Kidney epithelial cell (primary cell): Measurements from ENCODE around the gene DSE. TPM values are rescaled to one million over a fixed set of nuclear protein-coding genes. Genes with fewer than 3 reads are reported as not detected.

ENCODE experiments used
- DNase-seq: peaks from one replicate; pipeline ENCODE4 v3.0.0-alpha.2; 2010; ENCODE audit warnings: low read depth
- H3K27me3 ChIP-seq: 2 replicates; pipeline ENCODE4 v1.6.0; 2011; ENCODE audit warnings: low read length; ENCODE audit not compliant: control insufficient read depth, insufficient read depth
- H3K36me3 ChIP-seq: 2 replicates; pipeline ENCODE4 v1.5.1; 2011; ENCODE audit warnings: low read length; ENCODE audit not compliant: control insufficient read depth, insufficient read depth
- H3K4me3 ChIP-seq: 2 replicates; pipeline ENCODE4 v1.5.1; 2011; ENCODE audit warnings: low read depth, mild to moderate bottlenecking, control low read depth, low read length
- total RNA-seq: library from RNA; depleted of rRNA; stranded (reverse); fragments of >200 nt; gene quantifications from 2 replicates; pipeline ENCODE4 v1.2.3, GENCODE V29; 2015
- TF ChIP-seq, protein P1 (sequence below): IDR thresholded peaks from 2 replicates; pipeline ENCODE4 v1.5.1; 2011; ENCODE audit warnings: mild to moderate bottlenecking, moderate library complexity, low read length, control low read depth, inconsistent platforms; ENCODE audit not compliant: insufficient read depth, poor library complexity, severe bottlenecking

The DSE gene
- total RNA-seq, 1 donor from 2014 or later = 48.8 TPM

DNA sequence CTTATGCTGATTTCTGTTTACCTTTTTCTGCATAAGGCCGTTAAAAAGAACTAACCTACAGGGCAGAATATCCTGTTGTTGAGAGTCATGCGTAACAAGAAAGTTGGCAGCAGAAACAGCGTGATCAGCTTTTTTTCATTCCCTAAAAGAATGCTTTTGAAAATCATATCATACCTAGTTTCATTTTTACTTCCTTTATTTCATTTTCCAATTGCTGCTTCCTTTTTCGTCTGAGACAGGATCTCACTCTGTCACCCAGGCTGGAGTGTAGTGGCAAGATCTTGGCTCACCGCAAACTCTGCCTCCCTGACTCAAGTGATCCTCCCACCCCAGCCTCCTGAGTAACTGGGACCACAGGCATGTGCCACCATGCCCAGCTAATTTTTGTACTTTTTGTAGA, 94.5 kb downstream of the DSE start:
- Histone ChIP-seq H3K36me3 (no peaks in the 10 kb centered on the region), H3K27me3 (no peaks in the 10 kb centered on the region), H3K4me3 (no peak overlapping the region)
- TF ChIP-seq, protein P1, sequence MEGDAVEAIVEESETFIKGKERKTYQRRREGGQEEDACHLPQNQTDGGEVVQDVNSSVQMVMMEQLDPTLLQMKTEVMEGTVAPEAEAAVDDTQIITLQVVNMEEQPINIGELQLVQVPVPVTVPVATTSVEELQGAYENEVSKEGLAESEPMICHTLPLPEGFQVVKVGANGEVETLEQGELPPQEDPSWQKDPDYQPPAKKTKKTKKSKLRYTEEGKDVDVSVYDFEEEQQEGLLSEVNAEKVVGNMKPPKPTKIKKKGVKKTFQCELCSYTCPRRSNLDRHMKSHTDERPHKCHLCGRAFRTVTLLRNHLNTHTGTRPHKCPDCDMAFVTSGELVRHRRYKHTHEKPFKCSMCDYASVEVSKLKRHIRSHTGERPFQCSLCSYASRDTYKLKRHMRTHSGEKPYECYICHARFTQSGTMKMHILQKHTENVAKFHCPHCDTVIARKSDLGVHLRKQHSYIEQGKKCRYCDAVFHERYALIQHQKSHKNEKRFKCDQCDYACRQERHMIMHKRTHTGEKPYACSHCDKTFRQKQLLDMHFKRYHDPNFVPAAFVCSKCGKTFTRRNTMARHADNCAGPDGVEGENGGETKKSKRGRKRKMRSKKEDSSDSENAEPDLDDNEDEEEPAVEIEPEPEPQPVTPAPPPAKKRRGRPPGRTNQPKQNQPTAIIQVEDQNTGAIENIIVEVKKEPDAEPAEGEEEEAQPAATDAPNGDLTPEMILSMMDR = no peak
- DNase-seq = no peak

DNA sequence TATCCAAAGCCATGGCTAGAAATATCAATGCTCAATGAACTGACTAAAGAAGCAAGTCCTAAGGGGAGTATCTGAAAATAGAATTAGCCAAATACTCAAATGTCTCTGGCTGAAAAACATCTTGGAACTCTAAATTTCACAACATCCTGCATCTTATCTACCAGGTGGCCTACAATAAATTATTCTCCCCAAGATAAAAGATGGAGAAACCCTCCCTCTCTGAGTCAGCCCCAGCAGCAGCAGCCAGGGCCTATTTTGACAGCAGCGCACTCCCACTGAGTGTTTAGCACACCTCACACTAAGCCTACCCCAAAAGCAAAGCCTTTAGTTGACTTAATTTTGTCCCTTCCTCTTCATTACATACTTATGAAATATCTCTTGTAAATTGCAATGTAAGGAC, 96.3 kb downstream of the DSE start:
- no peak for DNase-seq
- H3K27me3 ChIP-seq = no peaks in the 10 kb centered on the region
- no peak overlapping the region for H3K4me3 ChIP-seq
- H3K36me3 ChIP-seq = no peaks in the 10 kb centered on the region
- TF ChIP-seq, protein P1 = no peak

DNA sequence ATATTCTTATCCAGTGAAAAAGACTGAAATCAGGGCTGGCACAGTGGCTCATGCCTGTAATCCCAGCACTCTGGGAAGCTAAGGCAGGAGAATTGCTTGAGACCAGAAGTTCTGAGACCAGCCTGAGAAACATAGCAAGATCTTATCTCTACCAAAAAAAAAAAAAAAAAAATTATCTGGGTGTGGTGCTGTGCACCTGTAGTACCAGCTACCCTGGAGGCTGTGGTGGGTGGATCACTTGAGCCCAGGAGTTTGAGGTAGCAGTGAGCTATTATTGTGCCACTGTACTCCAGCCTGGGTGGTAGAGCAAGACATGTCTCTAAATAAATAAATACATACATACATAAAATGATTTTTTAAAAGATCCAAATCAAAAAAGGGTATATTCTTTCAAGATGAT, 96.8 kb downstream of the DSE start:
- Histone ChIP-seq H3K4me3 (no peak overlapping the region), H3K36me3 (no peaks in the 10 kb centered on the region), H3K27me3 (no peaks in the 10 kb centered on the region)
- DNase-seq = no peak
- TF ChIP-seq, protein P1 = no peak

DNA sequence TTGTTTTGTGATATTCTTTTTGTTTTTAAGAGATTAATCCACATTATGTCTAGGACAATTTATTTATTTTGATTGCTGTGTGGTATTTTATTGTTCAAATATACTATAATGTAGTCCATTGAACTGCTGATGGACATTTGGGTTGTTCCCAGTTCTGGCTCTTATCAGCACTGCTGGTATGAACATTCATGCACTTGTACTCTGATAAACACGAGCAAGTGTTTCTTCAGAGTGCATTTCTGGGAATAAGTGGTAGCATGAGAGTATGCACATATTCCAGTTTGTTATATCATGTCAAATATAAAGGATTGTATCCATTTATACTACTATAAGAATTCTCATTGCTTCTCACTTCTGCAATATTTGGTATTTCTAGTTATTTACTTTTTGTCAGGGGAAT, 97.5 kb downstream of the DSE start:
- Histone ChIP-seq H3K36me3 (no peaks in the 10 kb centered on the region), H3K27me3 (no peaks in the 10 kb centered on the region), H3K4me3 (no peak overlapping the region)
- TF ChIP-seq, protein P1 = no peak
- no peak for DNase-seq

DNA sequence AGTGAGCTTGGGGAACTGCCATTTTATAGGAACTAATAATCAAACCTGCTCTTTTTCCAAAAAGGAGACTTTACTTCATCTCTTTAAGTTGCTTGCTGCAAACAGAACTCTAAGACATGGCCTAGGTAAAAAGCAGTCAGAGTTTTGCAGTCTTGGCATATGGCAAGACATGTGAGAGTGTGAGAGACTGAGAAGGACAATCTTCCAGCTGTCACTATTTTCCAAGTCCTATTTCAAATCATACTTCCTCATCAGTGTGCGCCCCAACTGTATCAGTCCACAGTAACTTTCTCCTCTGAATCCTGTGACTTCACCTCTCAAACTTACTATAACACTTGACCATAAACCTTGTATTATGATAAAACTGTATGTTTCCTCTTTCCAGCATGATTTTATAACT, 100.8 kb downstream of the DSE start:
- DNase-seq = no peak
- TF ChIP-seq, protein P1 = no peak
- no peak overlapping the region for H3K4me3 ChIP-seq
- no peaks in the 10 kb centered on the region for H3K27me3 ChIP-seq
- H3K36me3 ChIP-seq = no peaks in the 10 kb centered on the region

DNA sequence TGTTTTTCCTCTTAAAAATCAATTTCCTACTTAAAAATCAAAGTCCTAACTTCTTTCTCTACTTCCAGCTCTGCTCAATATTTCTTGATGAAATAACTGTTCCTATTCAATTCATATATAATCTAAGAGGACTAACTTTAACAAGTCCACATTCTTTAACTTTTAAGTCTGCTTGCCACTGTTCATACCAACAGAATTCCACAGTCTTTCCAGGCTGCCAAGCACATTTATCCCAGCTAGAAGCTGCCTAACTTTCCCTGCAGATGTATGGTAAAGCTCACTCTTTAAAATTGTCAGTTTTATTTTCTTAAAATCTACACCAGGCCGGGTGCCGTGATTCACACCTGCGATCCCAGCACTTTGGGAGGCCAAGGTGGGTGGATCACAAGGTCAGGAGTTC, 102.0 kb downstream of the DSE start:
- no peak for DNase-seq
- Histone ChIP-seq H3K36me3 (no peaks in the 10 kb centered on the region), H3K4me3 (no peak overlapping the region), H3K27me3 (no peaks in the 10 kb centered on the region)
- TF ChIP-seq, protein P1 = no peak
